HUES6 (cell line): Measurements from ENCODE around the gene GPA33.

Experiments used
- H3K27ac ChIP-seq: 2 replicates; pipeline ENCODE4 v1.7.0; 2013; ENCODE audit warnings: low read depth, mild to moderate bottlenecking, low read length, inconsistent platforms
- H3K27me3 ChIP-seq: 2 replicates; pipeline ENCODE4 v1.6.1; 2013; ENCODE audit warnings: low read length; ENCODE audit not compliant: control insufficient read depth, insufficient read depth
- H3K36me3 ChIP-seq: 2 replicates; pipeline ENCODE4 v1.6.1; 2013; ENCODE audit warnings: low read length; ENCODE audit not compliant: control insufficient read depth, insufficient read depth
- H3K4me1 ChIP-seq: 2 replicates; pipeline ENCODE4 v1.6.1; 2013; ENCODE audit warnings: low read length; ENCODE audit not compliant: control insufficient read depth, insufficient read depth
- H3K4me3 ChIP-seq: 2 replicates; pipeline ENCODE4 v1.5.1; 2013; ENCODE audit warnings: low read depth, low read length
- H3K9ac ChIP-seq: one replicate; pipeline ENCODE4 v1.6.1; 2013; ENCODE audit warnings: mild to moderate bottlenecking, low read length
- H3K9me3 ChIP-seq: 2 replicates; pipeline ENCODE4 v1.6.1; 2013; ENCODE audit warnings: low read depth, low read length; ENCODE audit not compliant: control insufficient read depth, insufficient read depth

GPA33 gene

GRCh38 chr1:167066333-167067122 is 23.6 kb downstream of the GPA33 start:
- Histone ChIP-seq H3K9ac (peak overlapping the region; percentile 34), H3K9me3 (no peaks in the 10 kb centered on the region), H3K36me3 (no peaks in the 10 kb centered on the region), H3K27ac (no peak overlapping the region), H3K4me1 (peaks cover 5% of the 10 kb centered on the region), H3K4me3 (peak overlapping the region; percentile 53), H3K27me3 (no peaks in the 10 kb centered on the region)

DNA sequence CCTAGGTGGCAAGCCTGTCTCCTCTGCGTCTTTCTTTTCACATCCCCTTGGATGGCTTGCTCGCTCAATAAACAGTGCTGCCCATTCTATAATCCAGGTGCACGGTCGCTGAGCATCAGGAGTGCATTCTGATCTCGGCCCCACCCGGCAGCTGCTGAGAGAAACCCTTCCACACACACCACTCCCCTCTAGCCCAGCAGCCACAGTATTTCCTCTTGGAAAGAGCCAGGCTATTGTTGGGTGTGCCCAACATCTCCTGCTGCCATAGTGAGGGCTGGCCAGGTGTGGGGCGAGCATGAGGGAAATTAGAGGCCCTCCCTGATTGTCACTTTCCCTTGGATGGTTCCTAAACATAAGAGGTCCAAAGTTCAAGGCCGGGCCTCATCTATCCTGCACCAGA is 24.7 kb downstream of the GPA33 start:
- H3K4me3 ChIP-seq = no peak overlapping the region
- H3K36me3 ChIP-seq = no peaks in the 10 kb centered on the region
- H3K27me3 ChIP-seq = no peaks in the 10 kb centered on the region
- no peak overlapping the region for H3K27ac ChIP-seq
- no peaks in the 10 kb centered on the region for H3K9me3 ChIP-seq
- H3K9ac ChIP-seq = no peak overlapping the region
- peaks cover 5% of the 10 kb centered on the region for H3K4me1 ChIP-seq

GRCh38 chr1:167064621-167065020 is 25.6 kb downstream of the GPA33 start:
- H3K27me3 ChIP-seq = no peaks in the 10 kb centered on the region
- H3K4me3 ChIP-seq = no peak overlapping the region
- H3K27ac ChIP-seq = no peak overlapping the region
- no peaks in the 10 kb centered on the region for H3K36me3 ChIP-seq
- no peaks in the 10 kb centered on the region for H3K9me3 ChIP-seq
- no peak overlapping the region for H3K9ac ChIP-seq
- peaks cover 5% of the 10 kb centered on the region for H3K4me1 ChIP-seq

DNA sequence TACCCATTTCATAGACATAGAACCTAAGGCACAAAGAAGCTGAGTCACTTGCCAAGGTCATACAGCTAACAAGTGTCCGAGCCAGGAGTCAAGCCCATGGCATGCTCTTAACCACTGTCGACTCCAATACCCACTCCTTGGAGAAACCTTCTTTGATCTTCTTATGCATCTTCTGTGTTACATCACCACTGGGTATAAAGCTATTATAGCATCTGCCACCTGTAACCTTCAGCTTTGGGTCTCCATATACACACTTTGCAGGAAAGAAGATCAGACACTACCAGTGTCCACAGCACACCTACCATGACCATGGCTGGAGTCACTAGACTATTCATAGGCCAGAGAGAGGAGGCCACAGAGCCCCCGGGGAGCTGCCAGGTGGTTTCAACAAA is 29.1 kb downstream of the GPA33 start:
- H3K36me3 ChIP-seq = no peaks in the 10 kb centered on the region
- H3K27ac ChIP-seq = no peak overlapping the region
- H3K9ac ChIP-seq = no peak overlapping the region
- H3K9me3 ChIP-seq = no peaks in the 10 kb centered on the region
- H3K27me3 ChIP-seq = no peaks in the 10 kb centered on the region
- H3K4me1 ChIP-seq = peaks cover 10% of the 10 kb centered on the region
- no peak overlapping the region for H3K4me3 ChIP-seq

DNA sequence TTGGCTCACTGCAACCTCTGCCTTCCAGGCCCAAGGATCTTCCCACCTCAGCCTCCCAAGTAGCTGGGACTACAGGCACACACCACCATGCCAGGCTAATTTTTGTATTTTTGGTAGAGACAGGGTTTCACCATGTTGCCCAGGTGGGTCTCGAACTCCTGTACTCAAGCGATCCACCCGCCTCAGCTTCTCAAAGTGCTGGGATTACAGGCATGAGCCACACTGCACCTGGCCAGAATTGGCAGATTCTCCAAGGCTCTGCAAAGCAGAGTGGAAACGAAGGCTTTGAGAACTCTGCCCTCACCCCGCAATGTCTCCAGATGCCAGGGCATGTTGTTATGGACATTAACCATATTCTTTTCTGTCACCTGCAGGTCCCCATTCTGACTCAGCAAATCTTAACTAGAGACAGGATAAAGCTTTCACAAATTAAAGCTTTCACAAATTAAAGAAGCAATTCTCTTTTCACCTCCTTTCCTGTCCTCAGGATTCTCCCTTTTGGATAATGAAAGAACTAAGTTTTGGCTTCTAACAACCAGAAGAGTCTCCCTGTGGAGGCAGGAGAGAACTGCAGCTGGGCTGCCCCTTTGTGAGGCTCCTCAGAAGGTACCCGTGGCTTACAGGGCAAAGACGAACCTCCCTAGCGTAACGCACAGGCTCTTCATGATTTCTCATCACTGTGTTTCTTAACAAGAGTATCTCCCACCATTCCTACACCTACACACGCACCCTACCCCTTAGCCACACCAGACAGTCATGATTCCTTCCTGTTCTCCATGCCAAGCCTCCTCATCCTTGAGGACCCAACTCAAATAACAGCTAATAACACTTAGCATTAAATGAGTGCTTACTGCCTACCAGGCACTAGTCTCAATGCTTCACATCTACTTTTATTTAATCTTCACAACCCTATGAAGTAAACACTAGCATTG is 29.8 kb downstream of the GPA33 start:
- Histone ChIP-seq H3K4me1 (peaks cover 9% of the 10 kb centered on the region), H3K27ac (no peak overlapping the region), H3K27me3 (no peaks in the 10 kb centered on the region), H3K9ac (no peak overlapping the region), H3K4me3 (no peak overlapping the region), H3K36me3 (no peaks in the 10 kb centered on the region), H3K9me3 (no peaks in the 10 kb centered on the region)

DNA sequence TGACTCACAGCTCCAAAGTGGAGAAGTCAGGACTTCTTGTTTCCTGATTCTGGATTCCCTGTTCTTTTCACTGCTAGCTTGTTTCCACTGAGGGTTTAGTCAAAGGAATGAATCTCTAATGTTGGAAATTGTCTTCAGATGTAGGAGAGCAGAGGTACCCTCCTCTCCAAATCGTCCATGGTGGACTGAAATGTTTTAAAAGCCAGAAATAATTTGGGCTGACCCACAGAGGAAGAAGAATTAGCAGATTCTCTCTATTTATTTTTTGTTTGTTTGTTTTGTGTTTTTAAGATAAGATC is 30.4 kb downstream of the GPA33 start:
- Histone ChIP-seq H3K9ac (no peak overlapping the region), H3K36me3 (no peaks in the 10 kb centered on the region), H3K27me3 (no peaks in the 10 kb centered on the region), H3K4me1 (peaks cover 9% of the 10 kb centered on the region), H3K4me3 (no peak overlapping the region), H3K9me3 (no peaks in the 10 kb centered on the region), H3K27ac (no peak overlapping the region)

GRCh38 chr1:167059045-167059808 is 30.9 kb downstream of the GPA33 start:
- H3K4me3 ChIP-seq = peak overlapping the region; percentile 29; the same call in 1 of the 2 replicates
- peak overlapping the region; percentile 28 for H3K9ac ChIP-seq
- no peaks in the 10 kb centered on the region for H3K9me3 ChIP-seq
- no peaks in the 10 kb centered on the region for H3K36me3 ChIP-seq
- H3K27me3 ChIP-seq = no peaks in the 10 kb centered on the region
- no peak overlapping the region for H3K27ac ChIP-seq
- H3K4me1 ChIP-seq = peaks cover 9% of the 10 kb centered on the region

- Histone ChIP-seq H3K4me3 (no peak overlapping the region), H3K4me1 (peaks cover 9% of the 10 kb centered on the region), H3K9ac (no peak overlapping the region), H3K9me3 (no peaks in the 10 kb centered on the region), H3K27me3 (no peaks in the 10 kb centered on the region), H3K27ac (no peak overlapping the region), H3K36me3 (no peaks in the 10 kb centered on the region)
Observed at GRCh38 chr1:167057241-167057688, 32.9 kb downstream of the GPA33 start.

DNA sequence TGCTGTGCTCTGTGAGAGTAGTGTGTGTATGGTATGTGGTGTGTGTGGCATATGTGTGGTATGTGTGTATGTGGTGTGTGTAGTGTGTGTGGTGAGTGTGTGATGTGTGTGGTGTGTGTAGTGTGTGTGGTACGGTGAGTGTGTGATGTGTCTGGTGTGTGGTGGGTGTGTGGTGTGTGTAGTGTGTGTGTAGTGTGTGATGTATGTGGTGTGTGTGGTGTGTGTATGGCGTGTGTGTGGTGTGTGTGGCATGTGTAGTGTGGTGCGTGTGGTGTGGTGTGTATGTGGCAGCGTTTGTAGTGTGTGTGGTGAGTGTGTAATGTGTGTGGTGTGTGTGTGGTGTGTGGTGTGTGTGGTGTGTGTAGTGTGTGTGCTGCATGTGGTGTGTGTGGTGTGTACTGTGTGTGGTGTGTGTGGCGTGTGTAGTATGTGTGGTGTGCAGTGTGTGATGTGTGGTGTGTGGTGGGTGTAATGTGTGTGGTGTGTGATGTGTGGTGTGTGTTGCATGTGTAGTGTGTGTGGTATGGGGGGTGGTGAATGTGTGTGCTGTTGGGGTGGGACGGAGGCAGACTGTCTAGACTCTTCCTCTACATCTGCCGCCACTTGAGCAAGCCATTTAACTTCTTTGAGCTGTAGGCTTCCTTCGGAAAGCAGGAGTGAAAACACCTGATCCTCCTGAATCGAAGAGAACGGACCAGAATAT is 33.5 kb downstream of the GPA33 start:
- Histone ChIP-seq H3K27me3 (no peaks in the 10 kb centered on the region), H3K9me3 (no peaks in the 10 kb centered on the region), H3K9ac (no peak overlapping the region), H3K36me3 (no peaks in the 10 kb centered on the region), H3K4me3 (no peak overlapping the region), H3K4me1 (peaks cover 9% of the 10 kb centered on the region), H3K27ac (no peak overlapping the region)

GRCh38 chr1:167054946-167055630 is 35.1 kb downstream of the GPA33 start:
- H3K9me3 ChIP-seq = no peaks in the 10 kb centered on the region
- H3K4me1 ChIP-seq = peaks cover 9% of the 10 kb centered on the region
- no peaks in the 10 kb centered on the region for H3K36me3 ChIP-seq
- H3K9ac ChIP-seq = no peak overlapping the region
- H3K27me3 ChIP-seq = no peaks in the 10 kb centered on the region
- H3K27ac ChIP-seq = no peak overlapping the region
- no peak overlapping the region for H3K4me3 ChIP-seq
